ENCODE measurements around the gene RAB5IF. TPM values are rescaled to one million over a fixed set of nuclear protein-coding genes. Genes with fewer than 3 reads are reported as not detected.

RAB5IF gene
- total and polyA plus RNA-seq, 2 of the 13 experiments (the other 11 are each of a cell fraction or from before 2014, with no cell fraction given): 261 to 305 TPM

GRCh38 chr20:36605399-36606157 is at the start of gene RAB5IF (continued):
- TF ChIP-seq JARID2 (CRISPR knock-in tag; IDR thresholded peaks at IDR 0.05; ENCODE audit: insufficient replicate concordance) (no peak), ZNF460 (CRISPR knock-in tag; IDR thresholded peaks at IDR 0.05; ENCODE audit: borderline replicate concordance) (peak; percentile 66; the same call in 1 of the 2 replicates), ZNF747 (CRISPR knock-in tag; IDR thresholded peaks at IDR 0.05; ENCODE audit: borderline replicate concordance) (peak; percentile 54; the same call in 1 of the 2 replicates), LBX2 (CRISPR knock-in tag; IDR thresholded peaks at IDR 0.05; ENCODE audit: borderline replicate concordance) (peak; percentile 44; the same call in 1 of the 2 replicates), ZNF121 (CRISPR knock-in tag; IDR thresholded peaks at IDR 0.05) (peak; percentile 10; the same call in 1 of the 2 replicates), NFYB (CRISPR knock-in tag; IDR thresholded peaks at IDR 0.05) (peak; percentile 91), MED1 (CRISPR knock-in tag; IDR thresholded peaks at IDR 0.05) (peak; percentile 93), REL (CRISPR knock-in tag; conservative IDR thresholded peaks at IDR 0.05) (no peak; the same call in 1 of the 2 replicates), ZNF558 (CRISPR knock-in tag; IDR thresholded peaks at IDR 0.05; ENCODE audit: borderline replicate concordance) (0 out of 2 replicates have a peak, but pooled peaks have one; percentile 76), ZNF552 (CRISPR knock-in tag; IDR thresholded peaks at IDR 0.05; ENCODE audit: borderline replicate concordance) (peak; percentile 84), ZNF660 (CRISPR knock-in tag; IDR thresholded peaks at IDR 0.05; ENCODE audit: borderline replicate concordance, low read depth) (no peak; the same call in 1 of the 2 replicates), ZBED4 (CRISPR knock-in tag; IDR thresholded peaks at IDR 0.05; ENCODE audit: borderline replicate concordance) (peak; percentile 78), ZNF180 (CRISPR knock-in tag; IDR thresholded peaks at IDR 0.05; ENCODE audit: borderline replicate concordance, low read depth) (peak; percentile 43), ZNF468 (CRISPR knock-in tag; IDR thresholded peaks at IDR 0.05) (0 out of 2 replicates have a peak, but pooled peaks have one; percentile 58), TP53 (CRISPR knock-in tag; conservative IDR thresholded peaks at IDR 0.05) (peak; percentile 84; the same call in 1 of the 2 replicates), HNRNPL (IDR thresholded peaks at IDR 0.05; ENCODE audit: low read depth, low read length) (peak; percentile 77; the same call in 1 of the 2 replicates), CENPX (CRISPR knock-in tag; IDR thresholded peaks at IDR 0.05) (no peak), JUN (CRISPR knock-in tag; IDR thresholded peaks at IDR 0.05) (peak; percentile 89), ESRRA (CRISPR knock-in tag; IDR thresholded peaks at IDR 0.05; ENCODE audit: low read depth) (peak; percentile 84), FOXM1 (CRISPR knock-in tag; IDR thresholded peaks at IDR 0.05) (no peak; the same call in 1 of the 2 replicates), BHLHE40 (IDR thresholded peaks at IDR 0.05; ENCODE audit: low read length) (peak; percentile 59), ZBTB7A (CRISPR knock-in tag; IDR thresholded peaks at IDR 0.05) (peak; percentile 85; the same call in 1 of the 2 replicates), MBNL3 (CRISPR knock-in tag; conservative IDR thresholded peaks at IDR 0.05) (no peak), ZBTB2 (CRISPR knock-in tag; IDR thresholded peaks at IDR 0.05; ENCODE audit: low read depth) (peak; percentile 88; the same call in 1 of the 2 replicates)

All from HepG2 (cell line).